ENCODE data around the gene WFDC12.

Gene WFDC12

GRCh38 chr20:45118028-45118427 lies 6.2 kb downstream of the WFDC12 start:
- no peak for TF ChIP-seq POLR2A (IDR thresholded peaks at IDR 0.05; ENCODE audit: low read depth, low read length)
- FAIRE-seq (no peak), DNase-seq (ENCODE audit: insufficient read length, low spot score) (no peak)

GRCh38 chr20:45117581-45117980 lies 6.7 kb downstream of the WFDC12 start:
- no peak for TF ChIP-seq PAX5 (IDR thresholded peaks at IDR 0.05; ENCODE audit: insufficient read depth, low read length, severe bottlenecking)
- TF ChIP-seq POU2F2 (IDR thresholded peaks at IDR 0.05; ENCODE audit: low read depth, low read length): no peak
- FAIRE-seq (no peak), DNase-seq (ENCODE audit: insufficient read length, low spot score) (no peak)

- TF ChIP-seq TAF1 (IDR thresholded peaks at IDR 0.05; ENCODE audit: low read depth, low read length): no peak
- no peak for TF ChIP-seq POLR2A (IDR thresholded peaks at IDR 0.05; ENCODE audit: low read depth, low read length)
- TF ChIP-seq SPI1 (IDR thresholded peaks at IDR 0.05; ENCODE audit: low read depth, low read length): no peak
- no peak for TF ChIP-seq POU2F2 (IDR thresholded peaks at IDR 0.05; ENCODE audit: low read depth, low read length)
- TF ChIP-seq POLR2AphosphoS5 (IDR thresholded peaks at IDR 0.05; ENCODE audit: low read depth, low read length): no peak
- TF ChIP-seq PAX5 (IDR thresholded peaks at IDR 0.05; ENCODE audit: insufficient read depth, low read length, severe bottlenecking): no peak
- DNase-seq (ENCODE audit: insufficient read length, low spot score) (no peak), FAIRE-seq (no peak)
Measured at GRCh38 chr20:45115829-45116228, 8.4 kb downstream of the WFDC12 start.

GRCh38 chr20:45115386-45115774 lies 8.9 kb downstream of the WFDC12 start:
- FAIRE-seq: no peak
- no peak for TF ChIP-seq SPI1 (IDR thresholded peaks at IDR 0.05; ENCODE audit: low read depth, low read length)
- TF ChIP-seq POLR2A (IDR thresholded peaks at IDR 0.05; ENCODE audit: low read depth, low read length): no peak
- no peak for TF ChIP-seq POLR2AphosphoS5 (IDR thresholded peaks at IDR 0.05; ENCODE audit: low read depth, low read length)
- no peak for TF ChIP-seq POU2F2 (IDR thresholded peaks at IDR 0.05; ENCODE audit: low read depth, low read length)
- no peak for TF ChIP-seq TAF1 (IDR thresholded peaks at IDR 0.05; ENCODE audit: low read depth, low read length)
- TF ChIP-seq PAX5 (IDR thresholded peaks at IDR 0.05; ENCODE audit: insufficient read depth, low read length, severe bottlenecking): no peak
- DNase-seq (ENCODE audit: insufficient read length, low spot score): no peak

GRCh38 chr20:45114465-45115385 lies 9.5 kb downstream of the WFDC12 start, which contains the start of gene WFDC5:
TSS of gene WFDC5 (minus strand) at chr20:45115174. CDS start at chr20:45115083, 91 bp downstream.
- no peak for DNase-seq (ENCODE audit: insufficient read length, low spot score)
- FAIRE-seq: no peak
- TF ChIP-seq SPI1 (IDR thresholded peaks at IDR 0.05; ENCODE audit: low read depth, low read length): no peak
- no peak for TF ChIP-seq TAF1 (IDR thresholded peaks at IDR 0.05; ENCODE audit: low read depth, low read length)
- TF ChIP-seq POLR2AphosphoS5 (IDR thresholded peaks at IDR 0.05; ENCODE audit: low read depth, low read length): no peak
- no peak for TF ChIP-seq POU2F2 (IDR thresholded peaks at IDR 0.05; ENCODE audit: low read depth, low read length)
- no peak for TF ChIP-seq PAX5 (IDR thresholded peaks at IDR 0.05; ENCODE audit: insufficient read depth, low read length, severe bottlenecking)
- TF ChIP-seq POLR2A (IDR thresholded peaks at IDR 0.05; ENCODE audit: low read depth, low read length): no peak

GRCh38 chr20:45113865-45114264 lies 10.4 kb downstream of the WFDC12 start:
- TF ChIP-seq POU2F2 (IDR thresholded peaks at IDR 0.05; ENCODE audit: low read depth, low read length): no peak
- no peak for TF ChIP-seq PAX5 (IDR thresholded peaks at IDR 0.05; ENCODE audit: insufficient read depth, low read length, severe bottlenecking)
- TF ChIP-seq TAF1 (IDR thresholded peaks at IDR 0.05; ENCODE audit: low read depth, low read length): no peak
- no peak for TF ChIP-seq POLR2A (IDR thresholded peaks at IDR 0.05; ENCODE audit: low read depth, low read length)
- TF ChIP-seq SPI1 (IDR thresholded peaks at IDR 0.05; ENCODE audit: low read depth, low read length): no peak
- no peak for TF ChIP-seq POLR2AphosphoS5 (IDR thresholded peaks at IDR 0.05; ENCODE audit: low read depth, low read length)
- FAIRE-seq: no peak

GRCh38 chr20:45112754-45113153 lies 11.5 kb downstream of the WFDC12 start:
- TF ChIP-seq POLR2A (IDR thresholded peaks at IDR 0.05; ENCODE audit: low read depth, low read length): no peak
- TF ChIP-seq SPI1 (IDR thresholded peaks at IDR 0.05; ENCODE audit: low read depth, low read length): no peak
- no peak for TF ChIP-seq TAF1 (IDR thresholded peaks at IDR 0.05; ENCODE audit: low read depth, low read length)
- TF ChIP-seq POU2F2 (IDR thresholded peaks at IDR 0.05; ENCODE audit: low read depth, low read length): no peak
- no peak for TF ChIP-seq POLR2AphosphoS5 (IDR thresholded peaks at IDR 0.05; ENCODE audit: low read depth, low read length)
- no peak for TF ChIP-seq PAX5 (IDR thresholded peaks at IDR 0.05; ENCODE audit: insufficient read depth, low read length, severe bottlenecking)
- FAIRE-seq (no peak), DNase-seq (ENCODE audit: insufficient read length, low spot score) (no peak)

More at GRCh38 chr20:45113865-45114264, 10.4 kb downstream of the WFDC12 start:
- no peak for DNase-seq (ENCODE audit: insufficient read length, low spot score)

GRCh38 chr20:45111799-45112471 lies 12.3 kb downstream of the WFDC12 start:
- DNase-seq (ENCODE audit: insufficient read length, low spot score) (no peak), FAIRE-seq (no peak)
- TF ChIP-seq TAF1 (IDR thresholded peaks at IDR 0.05; ENCODE audit: low read depth, low read length) (no peak), POLR2AphosphoS5 (IDR thresholded peaks at IDR 0.05; ENCODE audit: low read depth, low read length) (no peak), POLR2A (IDR thresholded peaks at IDR 0.05; ENCODE audit: low read depth, low read length) (no peak), POU2F2 (IDR thresholded peaks at IDR 0.05; ENCODE audit: low read depth, low read length) (no peak), SPI1 (IDR thresholded peaks at IDR 0.05; ENCODE audit: low read depth, low read length) (no peak), PAX5 (IDR thresholded peaks at IDR 0.05; ENCODE audit: insufficient read depth, low read length, severe bottlenecking) (no peak)

- TF ChIP-seq SPI1 (IDR thresholded peaks at IDR 0.05; ENCODE audit: low read depth, low read length): no peak
- no peak for TF ChIP-seq TAF1 (IDR thresholded peaks at IDR 0.05; ENCODE audit: low read depth, low read length)
- TF ChIP-seq POLR2A (IDR thresholded peaks at IDR 0.05; ENCODE audit: low read depth, low read length): no peak
- TF ChIP-seq POLR2AphosphoS5 (IDR thresholded peaks at IDR 0.05; ENCODE audit: low read depth, low read length): no peak
- no peak for TF ChIP-seq PAX5 (IDR thresholded peaks at IDR 0.05; ENCODE audit: insufficient read depth, low read length, severe bottlenecking)
- DNase-seq (ENCODE audit: insufficient read length, low spot score) (no peak), FAIRE-seq (no peak)
Measured at GRCh38 chr20:45111285-45111684, 13.0 kb downstream of the WFDC12 start.

Data from GM12891 (cell line).